CD4-positive, alpha-beta T cell treated with Interleukin-4 for 1 hour (primary cell): ENCODE results near the gene HOXA11.
A peak's percentile ranks its signal among the peaks of the same experiment; 100 is the strongest.

ENCODE experiments used
- DNase-seq, 2 donors: peaks; one replicate each; pipeline ENCODE4 v3.0.0-alpha.2; 2020 to 2022

Gene HOXA11

DNA sequence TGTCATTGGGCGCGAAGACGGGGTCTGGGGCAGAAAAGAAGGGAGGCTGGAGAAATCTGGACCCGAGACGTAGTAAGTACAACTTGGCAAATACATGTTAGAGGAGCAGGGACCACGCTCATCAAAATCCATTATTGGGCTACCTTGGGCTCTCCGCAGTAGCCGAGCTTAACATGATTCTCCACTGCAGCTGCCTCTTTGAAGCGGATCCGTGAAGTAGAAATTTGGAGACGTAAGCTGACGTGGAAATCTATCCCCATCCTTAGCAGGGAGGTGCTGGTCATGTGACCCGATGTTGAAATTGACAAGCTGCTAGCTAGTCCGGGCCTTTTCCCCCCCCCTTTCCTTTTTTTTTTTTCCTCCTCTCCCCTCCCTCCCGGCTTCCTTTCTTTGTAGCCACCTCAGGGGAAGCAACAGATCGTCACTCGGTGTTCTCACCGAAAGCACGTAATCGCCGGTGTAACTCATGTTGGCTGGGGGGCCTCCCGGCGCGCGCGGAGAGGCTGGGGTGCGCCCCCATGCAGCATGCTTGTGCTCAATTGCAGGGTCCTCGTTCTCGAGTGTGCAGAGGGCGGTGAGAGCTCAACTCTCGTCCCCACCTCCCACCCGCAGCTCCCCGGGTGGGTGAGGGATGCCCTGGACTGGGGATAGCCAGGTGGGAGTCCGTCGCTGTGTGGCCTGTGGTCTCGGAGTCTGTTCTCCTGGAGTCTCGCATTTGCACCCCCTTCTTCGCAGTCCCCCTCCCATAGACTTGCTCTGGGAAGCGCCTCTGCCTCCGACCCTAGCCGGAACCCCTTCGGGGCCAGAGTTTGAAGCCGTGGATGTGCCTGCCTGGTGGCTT is at the start of gene HOXA11:
Gene HOXA11, minus strand, starts transcription at position 220 of the 841 bp plus-strand sequence. Its CDS starts 88 bp downstream, at position 132.
- peak in 1 of 2 donors; percentile 11 for DNase-seq

DNA sequence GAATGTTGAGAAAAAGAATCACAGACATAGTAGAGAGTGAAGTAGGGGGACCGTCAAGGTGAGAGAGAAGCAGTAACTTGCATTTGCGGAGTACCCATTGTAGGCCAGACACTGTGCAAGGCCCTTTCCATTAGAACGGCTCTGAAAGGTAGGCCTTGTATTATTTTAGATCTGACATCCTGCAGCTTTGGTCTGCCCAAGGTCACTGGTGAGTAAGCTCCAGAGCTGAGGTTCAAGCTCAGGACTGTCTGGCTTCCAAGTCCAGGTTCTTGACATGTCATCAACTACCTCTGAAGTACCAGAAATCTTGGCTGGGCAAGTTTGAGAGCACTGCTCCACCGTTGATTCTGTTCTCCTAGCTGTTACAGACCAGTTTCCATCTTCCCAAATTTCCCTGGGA is 44.4 kb upstream of the HOXA11 start:
- DNase-seq = no peak

DNA sequence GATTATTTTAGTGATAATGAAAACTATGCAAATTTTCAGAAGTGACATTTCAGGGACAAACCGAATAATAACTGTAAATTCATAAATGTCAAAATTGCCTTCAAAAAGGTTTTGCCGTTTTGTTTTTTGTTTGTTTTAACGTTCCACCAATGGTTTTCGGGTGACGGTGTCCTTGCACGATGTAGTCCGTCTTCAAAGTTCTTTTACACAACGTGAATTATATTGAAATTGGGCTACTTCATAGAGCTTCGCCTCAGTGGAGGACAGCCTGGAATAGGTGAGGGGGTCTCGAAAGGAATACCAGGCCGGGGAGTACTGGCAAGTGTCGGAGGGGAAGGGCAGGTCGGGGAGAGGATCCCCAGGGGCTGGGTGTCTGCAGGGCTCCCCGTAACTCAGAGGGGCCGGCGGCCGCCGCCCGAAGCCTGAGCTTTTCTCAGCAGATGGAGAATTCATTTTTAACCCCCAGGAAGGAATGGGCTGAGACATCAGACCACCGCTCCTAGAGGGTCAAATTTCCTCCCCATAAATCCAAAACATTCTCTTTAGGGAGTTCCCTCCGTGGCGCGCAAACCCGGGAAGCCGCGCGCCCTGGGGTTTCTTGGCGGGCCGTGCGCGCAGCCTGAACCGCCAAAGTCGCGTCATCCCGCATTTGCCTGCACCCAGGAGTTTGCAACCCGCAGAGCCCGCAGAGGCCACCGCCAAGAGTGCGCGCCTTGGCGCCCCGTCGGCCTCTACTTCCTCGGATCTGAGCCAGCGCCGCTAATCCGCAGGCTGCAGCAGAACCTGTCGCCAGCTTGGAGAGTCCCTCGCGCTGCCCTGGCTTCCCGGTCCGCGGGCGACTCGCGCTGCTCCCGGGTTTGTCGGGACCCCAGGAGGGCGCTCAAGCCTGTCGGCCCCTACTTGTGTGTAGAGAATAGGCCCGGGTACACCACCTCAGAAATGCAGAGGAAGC is 40.2 kb upstream of the HOXA11 start:
- DNase-seq = no peak

DNA sequence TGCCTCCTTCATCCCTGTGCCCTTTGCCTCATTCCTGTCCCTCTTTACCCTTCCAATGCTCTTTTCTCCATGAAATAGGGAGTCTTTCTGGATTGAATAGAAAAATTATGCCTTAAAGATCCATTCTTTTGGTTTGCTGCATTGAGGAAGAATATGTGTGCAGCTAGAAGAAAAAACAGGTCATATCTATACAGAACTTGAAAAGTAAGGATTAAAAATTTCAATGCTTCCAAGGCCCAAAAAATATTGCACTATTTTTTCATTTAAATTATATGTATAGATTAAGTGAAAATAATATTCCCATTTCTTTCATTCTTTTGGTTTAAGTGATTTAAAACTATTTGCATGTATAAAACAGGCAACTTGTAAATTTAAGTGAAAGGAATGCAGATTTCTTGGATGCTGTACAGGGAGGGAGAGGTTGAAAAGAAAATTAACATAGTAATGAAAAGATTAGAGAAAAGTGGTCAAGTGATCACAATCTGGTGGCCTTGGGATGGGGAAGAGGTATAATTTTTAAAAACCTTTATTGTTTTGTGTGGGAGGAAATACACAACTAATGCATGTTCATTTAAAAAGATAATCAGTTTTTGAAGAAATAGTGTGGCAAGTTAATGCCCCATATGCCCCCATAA is 39.0 kb upstream of the HOXA11 start:
- DNase-seq = no peak

DNA sequence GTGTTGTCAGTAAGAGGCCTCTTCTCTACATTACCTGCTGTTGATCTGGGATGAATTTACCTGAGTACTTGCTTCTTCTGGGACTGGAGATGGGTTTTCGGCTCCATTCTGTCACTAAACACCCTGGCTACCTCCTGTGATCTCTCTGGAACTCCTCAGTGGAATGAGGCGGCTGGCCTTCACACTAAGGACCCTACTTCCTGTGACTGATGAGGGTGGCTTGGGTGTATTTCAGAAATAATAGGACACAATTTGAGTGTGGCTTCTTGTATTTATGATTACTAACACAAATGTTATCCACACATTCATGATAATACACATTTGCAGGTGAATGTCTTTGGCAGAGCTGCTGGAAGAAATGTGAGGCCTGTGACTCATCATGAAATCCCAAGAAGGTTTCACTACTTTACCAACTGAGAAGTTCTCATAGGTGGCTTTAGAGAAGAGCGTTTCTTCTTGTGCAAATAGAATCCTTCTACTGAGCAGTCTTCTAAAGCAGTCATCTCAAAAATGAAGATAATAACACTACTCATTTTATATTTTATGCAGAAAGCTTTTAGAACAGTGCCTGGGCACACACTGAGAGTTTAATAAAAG is 36.3 kb upstream of the HOXA11 start:
- no peak for DNase-seq

DNA sequence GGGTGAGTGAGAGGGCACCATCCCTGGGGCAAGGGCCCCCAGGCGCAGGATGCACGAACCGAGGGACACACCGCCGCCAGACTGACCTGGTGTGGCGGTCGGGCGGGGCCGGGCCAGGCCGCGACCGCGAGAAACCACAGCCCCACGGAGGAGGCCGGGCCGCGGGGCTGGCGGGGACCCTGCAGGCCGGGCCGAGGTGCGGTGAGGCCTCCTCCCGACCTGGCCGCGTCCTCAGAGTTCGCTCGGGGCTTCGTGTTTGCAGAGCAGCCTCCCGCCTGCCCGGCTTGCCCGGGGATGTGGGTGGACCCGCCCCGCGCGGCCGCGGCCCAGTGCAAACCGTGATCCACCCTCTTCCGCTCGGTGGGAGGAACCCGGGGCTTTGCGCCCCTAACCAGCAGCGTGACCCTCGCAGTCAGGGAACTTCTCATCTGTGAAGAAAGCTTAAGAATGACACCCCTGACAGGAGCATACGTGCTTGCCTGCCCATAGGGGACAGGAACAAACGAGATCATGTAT is 35.5 kb upstream of the HOXA11 start:
- no peak for DNase-seq

DNA sequence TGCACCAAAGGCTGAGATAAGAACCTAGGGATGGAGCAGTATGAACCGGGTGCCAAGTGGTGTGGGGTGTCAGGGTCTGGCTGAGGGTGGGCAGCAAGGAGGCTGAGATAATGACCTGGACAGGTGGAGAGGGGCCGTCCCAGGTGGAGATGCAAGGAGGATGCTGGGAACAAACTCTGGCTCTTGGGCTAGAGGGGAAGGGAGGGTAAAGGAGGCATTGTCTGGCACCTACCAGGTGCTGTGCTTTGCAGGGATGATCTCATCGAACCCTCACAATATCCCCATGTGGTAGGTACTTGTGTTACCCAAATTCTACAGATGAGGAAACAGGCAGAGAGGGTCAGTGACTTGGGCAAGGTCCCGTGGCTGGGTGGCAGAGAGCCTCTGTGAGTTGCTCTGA is 34.8 kb upstream of the HOXA11 start:
- no peak for DNase-seq

DNA sequence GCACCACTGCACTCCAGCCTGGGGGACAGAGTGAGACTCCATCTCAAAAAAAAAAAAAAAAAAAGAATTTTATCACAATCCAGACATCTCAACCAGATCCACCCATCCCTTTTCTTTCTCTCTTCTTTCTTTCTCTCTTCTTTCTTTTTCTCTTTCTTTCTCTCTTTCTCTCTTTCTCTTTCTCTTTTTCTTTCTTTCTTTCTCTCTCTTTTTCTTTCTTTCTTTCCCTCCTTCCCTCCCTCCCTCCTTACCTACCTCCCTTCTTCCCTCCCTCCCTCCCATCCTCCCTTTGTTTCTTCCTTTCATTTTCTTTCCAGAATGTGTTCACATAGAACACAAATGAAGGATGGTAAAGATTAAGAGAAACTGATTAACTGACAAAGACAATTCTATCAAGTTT is 32.9 kb upstream of the HOXA11 start:
- no peak for DNase-seq

DNA sequence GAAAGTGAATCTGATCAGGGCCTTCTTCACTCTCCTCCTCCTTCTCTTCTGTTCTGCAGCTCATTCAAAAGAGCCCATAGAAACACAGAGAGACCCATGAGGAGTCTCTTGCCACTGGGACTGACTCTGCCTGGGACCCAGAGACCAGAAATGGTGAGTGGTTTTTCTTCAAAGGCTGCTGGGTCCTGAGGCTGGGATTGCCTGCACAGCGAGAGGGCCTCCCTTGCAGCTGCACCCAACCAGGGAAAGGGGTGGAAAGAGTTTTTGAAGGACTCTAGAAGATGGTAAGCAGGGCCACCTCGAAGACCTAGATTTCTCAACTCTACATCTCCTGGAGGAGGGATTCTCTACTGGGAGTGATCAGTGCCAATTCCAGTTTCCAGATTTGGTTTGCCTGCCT is 30.3 kb upstream of the HOXA11 start:
- no peak for DNase-seq

DNA sequence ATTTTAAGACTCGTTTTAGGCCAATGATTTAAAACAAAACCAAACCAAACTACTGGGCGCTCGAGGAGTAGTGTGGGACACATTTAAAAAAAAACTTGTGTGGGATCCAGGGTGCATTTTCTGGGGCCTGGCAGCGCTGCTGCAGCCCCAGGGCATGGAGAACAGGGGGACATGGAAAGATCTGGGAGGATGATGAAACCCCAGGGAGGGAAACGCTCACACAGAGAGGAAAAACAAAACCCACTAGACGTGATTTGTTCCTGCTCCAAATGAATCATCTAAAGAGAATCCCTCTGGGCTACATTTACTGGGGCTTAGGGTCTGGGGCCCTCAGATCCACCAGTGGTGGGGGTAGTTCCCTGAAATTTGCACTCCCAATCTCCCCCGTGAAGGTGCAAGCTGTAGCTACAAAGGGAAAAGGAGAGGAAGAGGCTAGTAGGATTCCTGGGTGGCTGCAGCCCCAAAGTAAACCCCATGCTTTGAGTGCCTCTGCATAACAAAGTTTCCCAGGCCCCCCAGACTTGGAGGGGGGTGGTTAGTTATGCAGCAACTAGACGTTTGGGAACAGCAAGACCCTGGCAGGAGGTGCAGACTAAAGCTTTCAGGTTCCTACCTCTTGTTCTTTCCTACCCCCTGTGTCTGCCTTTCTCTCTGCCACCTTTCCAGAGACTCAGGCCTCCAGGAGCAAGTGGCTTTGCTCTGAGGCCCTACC is 29.4 kb upstream of the HOXA11 start:
- no peak for DNase-seq

DNA sequence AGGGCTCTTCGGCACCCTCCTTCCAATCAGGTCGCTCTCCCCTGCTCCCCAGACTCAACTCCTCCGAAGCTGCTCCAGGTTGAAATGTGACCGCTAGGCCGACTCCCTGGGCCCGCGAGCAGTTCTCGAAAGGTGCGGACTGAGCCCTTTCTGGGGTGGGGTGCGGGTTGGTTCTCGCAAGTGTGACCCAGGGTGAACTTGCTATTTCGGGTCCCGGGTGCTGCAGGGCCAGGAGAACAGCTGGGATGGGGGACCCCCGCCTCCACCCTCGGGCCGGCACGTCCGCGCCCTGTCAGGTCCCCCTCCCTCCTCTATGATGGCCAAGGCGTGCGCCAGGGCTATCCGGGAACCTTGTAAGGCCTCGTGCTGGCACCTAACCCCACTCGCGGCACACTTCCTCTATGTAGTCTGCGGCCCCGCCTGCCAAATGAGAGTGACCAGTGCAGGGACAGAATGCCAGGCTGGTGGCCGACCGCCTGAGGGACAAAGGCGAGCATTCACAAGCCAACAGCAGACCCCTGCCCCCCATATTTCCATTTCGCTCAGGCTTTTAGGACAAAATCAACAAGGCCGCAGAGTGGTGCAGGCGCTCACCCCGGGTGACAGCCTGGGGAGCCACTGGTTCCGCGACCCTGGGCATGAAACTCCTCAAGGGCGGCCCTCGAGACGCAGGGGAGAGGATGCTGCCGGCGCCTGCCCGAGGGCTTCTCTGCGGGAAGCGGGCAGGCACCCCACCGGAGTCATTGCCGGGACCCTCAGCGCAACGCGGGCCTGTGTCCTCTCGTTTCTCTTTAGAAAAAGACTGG is 28.6 kb upstream of the HOXA11 start:
- no peak for DNase-seq

DNA sequence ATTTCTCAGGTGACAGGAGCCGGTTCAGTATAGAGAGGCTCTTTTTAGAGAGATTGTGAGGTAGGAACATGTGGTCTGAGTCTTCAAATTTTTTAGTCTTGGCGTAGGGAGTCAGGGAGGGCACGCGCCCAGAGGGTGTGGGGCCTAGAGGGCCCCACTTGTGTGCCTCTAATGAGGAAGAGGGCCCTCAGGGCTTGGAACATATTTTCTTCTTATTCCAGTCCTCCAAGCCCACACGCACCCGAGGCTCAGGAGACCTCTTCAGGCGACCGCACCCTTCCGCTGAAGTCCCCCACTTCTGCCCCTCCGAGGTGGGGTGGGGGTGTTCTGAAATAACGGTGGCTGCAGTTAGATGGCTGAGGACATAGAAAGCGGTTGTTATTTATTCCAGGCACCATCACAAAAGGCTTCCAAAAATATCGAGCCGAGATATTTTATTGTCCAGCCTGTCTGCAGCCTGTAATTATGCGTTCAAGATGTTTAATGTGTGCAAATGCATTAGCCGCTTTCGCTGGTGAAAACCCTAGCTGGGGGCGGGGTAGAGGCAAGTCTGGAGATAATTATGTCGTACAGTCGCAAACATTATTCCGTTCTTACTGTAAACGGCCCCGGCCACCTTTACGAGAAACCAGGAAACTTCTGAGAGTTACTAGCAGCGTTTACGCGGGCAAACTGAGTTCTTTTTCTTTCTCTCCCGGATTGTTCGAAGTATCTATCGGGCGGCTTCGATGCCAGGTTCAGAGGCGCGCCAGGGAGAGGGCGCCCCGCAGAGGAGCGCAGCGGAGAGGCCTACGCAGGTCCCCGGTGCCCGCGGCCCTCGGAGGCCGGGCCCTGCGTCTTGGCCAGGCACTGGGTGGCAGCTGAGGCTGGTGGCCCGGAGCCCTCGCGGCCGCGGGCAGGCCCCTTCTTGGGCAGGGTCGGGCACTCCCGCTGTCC is 27.7 kb upstream of the HOXA11 start:
- no peak for DNase-seq

DNA sequence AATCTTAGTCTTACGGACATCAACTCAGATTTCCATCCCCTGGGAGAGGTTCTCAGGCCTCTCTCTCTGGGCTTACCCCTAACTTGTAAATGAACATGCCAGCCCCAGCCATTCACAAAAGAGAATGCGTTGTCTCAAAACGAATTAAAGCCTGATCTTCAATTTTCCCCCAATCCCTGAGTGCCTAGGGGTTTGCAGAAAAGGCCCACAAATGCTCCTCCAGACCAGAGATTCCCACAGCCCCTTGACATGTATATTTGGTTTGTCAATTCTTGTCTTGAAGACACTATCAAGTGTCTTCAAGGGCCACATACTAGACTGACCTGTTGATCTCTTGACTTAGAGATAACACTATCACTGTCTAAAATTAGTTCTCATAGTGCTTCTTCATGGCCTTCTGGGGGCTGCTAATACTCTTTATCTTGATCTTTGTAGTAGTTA is 26.8 kb upstream of the HOXA11 start:
- DNase-seq = no peak

DNA sequence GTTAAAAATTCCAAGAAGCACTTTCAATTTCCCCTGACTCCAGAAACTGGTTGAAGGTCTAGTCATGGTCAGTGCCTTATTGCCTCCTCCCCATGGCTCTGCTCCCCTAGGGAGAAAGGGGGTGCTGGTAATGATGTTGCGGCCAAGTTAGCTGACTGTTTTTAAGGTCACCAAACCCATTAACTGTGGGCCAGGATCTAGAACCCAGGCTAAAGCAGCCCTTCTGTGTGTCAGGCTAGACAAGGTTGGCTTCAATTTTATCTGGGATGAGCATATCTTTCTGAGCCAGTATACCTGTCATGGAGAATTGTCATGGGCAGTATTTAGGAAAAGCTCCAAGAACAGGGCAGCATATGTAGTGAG is 26.0 kb upstream of the HOXA11 start:
- DNase-seq = no peak

DNA sequence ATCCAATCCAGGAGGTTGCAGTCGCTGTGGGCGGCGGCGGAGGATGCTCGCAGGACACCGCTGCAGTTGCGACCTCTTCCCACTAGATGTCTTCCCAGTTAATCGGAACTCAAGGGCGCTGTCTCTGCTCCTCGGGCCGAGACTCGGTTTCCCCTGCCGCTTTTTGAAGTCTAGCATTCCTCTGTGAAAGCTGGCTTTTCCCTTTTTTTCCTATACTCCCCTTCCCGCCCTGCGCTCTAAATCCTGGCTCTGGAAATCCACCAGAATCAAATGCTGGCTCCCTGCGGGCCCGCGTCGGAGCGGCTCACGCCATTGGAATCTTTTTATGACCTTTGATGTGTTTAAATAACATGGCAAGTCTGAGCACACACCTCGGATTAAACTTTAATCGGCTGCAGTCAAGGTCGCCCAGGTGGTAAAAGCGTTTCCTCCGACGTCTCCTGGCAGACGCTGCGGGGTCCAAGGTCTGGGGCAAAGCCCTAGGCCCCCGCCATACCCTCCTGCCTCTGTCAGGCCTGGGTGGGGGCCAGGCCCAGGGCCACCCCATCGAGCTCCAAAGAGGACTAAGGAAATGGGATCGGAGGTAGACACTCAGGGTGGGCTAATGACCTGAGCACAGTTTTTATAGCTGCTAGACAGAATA is 25.5 kb upstream of the HOXA11 start:
- DNase-seq = no peak

DNA sequence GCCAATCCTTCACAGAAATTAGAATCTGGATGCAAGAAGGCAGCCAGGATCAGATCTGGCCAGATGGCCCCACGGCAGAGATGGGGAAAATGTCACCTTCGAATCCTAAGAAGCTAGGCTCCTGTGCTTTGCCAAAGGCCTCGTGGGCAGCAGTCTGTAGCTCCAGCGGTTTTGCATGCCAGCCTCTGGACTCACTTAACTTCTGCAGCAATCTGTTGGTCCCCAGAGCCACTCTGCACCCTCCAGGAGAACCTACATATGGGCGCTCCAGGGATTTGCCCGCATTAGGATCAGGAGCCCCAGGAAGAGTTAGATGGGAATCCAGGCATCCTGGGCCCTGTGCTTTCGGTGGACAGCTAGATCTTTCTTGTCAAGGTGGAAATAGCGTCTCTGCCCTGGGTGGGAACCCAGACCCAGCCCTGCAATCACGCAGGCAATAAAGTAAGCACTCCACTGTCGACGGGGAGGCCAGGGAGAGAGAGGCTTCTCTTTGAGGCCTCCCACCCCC is 25.0 kb upstream of the HOXA11 start:
- no peak for DNase-seq

DNA sequence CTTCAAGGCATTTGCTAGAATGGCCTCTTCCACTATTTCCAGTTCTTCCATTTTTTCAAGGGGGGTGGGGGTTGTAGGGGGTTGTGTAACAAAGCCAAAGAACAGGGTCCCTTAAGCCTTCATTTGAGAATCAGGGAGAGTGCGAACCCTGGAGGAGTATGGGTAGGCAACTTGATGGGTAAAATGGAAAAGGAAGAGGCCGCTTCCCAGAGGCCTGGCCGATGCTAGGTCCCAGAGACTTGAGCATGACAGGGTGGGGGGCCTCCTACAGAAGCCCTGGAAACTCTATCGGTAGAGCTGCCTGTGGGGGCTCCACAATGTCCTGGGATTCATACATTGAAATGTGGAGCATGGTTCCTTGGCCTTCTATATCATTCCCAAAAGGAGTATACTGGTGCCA is 24.0 kb upstream of the HOXA11 start:
- DNase-seq = no peak

DNA sequence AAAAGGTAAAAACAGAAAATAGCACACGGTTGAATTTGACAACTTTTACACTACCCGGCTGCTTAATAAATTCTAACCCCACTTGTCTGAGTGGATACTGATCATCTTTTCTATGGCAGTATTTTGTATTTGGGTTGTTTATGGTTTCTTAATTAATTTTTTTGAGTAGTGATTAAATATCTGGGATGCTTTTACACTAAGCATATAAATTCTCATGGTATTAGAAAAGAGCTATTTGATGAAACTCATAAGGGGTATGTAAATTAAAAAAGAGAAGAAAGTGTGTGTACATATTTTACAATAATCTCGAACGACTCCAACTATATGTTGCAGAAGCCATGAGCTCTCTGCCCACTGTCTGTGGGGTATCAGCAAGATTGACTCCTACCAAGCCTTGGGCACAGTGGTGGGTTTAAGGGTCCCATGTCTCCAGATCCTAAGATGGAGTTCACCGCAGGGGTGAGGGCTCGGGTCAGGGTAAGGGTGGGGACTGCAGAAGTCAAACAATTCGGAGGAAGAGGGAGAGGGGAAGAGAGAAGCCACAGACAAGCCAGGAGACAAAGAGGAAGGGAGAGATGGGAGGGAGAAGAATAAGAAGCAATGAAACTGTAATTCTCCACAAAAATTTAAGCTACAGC is 22.4 kb upstream of the HOXA11 start:
- no peak for DNase-seq
